Activated CD8-positive, alpha-beta T cell treated with anti-CD3 and anti-CD28 coated beads for 36 hours (primary cell): ENCODE results near the gene SEC61A2. TPM values are rescaled to one million over a fixed set of nuclear protein-coding genes. Genes with fewer than 3 reads are reported as not detected.
A peak's percentile ranks its signal among the peaks of the same experiment; 100 is the strongest.

Experiments used
- ATAC-seq: fragments of 200-7000 bp; cut with Tn5 transposase; one replicate; pipeline ENCODE4 v1.10.0; 2021; ENCODE audit warnings: mild to moderate bottlenecking, moderate library complexity
- CTCF ChIA-PET: fragments of 350-600 bp; sonication (Branson Sonifier 250); formaldehyde crosslinking; loops from one replicate; lab custom pipeline; 2021; ENCODE audit warnings: antibody characterized with exemption; lab: Charles Lee
- POLR2A ChIA-PET: fragments of 350-600 bp; sonication (Branson Sonifier 250); formaldehyde crosslinking; loops from one replicate; lab custom pipeline; 2021; ENCODE audit warnings: antibody characterized with exemption; lab: Charles Lee
- DNase-seq: peaks from one replicate; pipeline ENCODE4 v3.0.0-alpha.2; 2020
- H3K27ac Mint-ChIP-seq: one replicate; pipeline ENCODE4 v1.8.0; 2021; ENCODE audit warnings: mild to moderate bottlenecking, mixed read lengths
- H3K27me3 Mint-ChIP-seq: one replicate; pipeline ENCODE4 v1.8.0; 2021; ENCODE audit warnings: mixed read lengths
- H3K36me3 Mint-ChIP-seq: one replicate; pipeline ENCODE4 v1.8.0; 2021; ENCODE audit warnings: low read depth, mixed read lengths
- H3K4me1 Mint-ChIP-seq: one replicate; pipeline ENCODE4 v1.8.0; 2021; ENCODE audit warnings: low read depth, mixed read lengths
- H3K4me3 Mint-ChIP-seq: one replicate; pipeline ENCODE4 v1.8.0; 2021; ENCODE audit warnings: mild to moderate bottlenecking, moderate library complexity, mixed read lengths
- H3K9me3 Mint-ChIP-seq: one replicate; pipeline ENCODE4 v1.8.0; 2021; ENCODE audit warnings: mixed read lengths
- CTCF ChIP-seq: fragments of 200-600 bp; IDR thresholded peaks from one replicate; pipeline ENCODE4 v1.8.0; 2022; ENCODE audit warnings: antibody characterized with exemption, mild to moderate bottlenecking
- intact Hi-C: fragments of 100-400 bp; cut with micrococcal nuclease; formaldehyde crosslinking; loops from one replicate; pipeline ENCODE4 v1.10.0; 2022
- total RNA-seq, 2 experiments: library from RNA; stranded (reverse); gene quantifications; one replicate each; pipeline ENCODE4 v1.2.3, GENCODE V29; 2021

SEC61A2 gene
- total RNA-seq, 2 experiments from 2014 or later: 10.8 to 12.0 TPM

GRCh38 chr10:12194752-12195271 is 65.3 kb downstream of the SEC61A2 start:
- intact Hi-C loops: loop anchor here (10.0 kb wide), 1 partner anchor 150 kb away; the partner anchor contains the start of gene UPF2
- no peak for TF ChIP-seq CTCF
- ATAC-seq (no peak), DNase-seq (peak; percentile 65)
- POLR2A ChIA-PET: interaction anchor here (0.6 to 2.2 kb wide), 6 partner anchors 9 to 152 kb away, joined by 3 to 12 read pairs (median 6); partner anchors contain the start of gene UPF2
- H3K4me3 Mint-ChIP-seq: peak overlapping the region; percentile 95
- no peaks in the 10 kb centered on the region for H3K27me3 Mint-ChIP-seq
- CTCF ChIA-PET: interaction anchor here (1.2 to 3.0 kb wide), 2 partner anchors 14 to 20 kb away, joined by 3 to 26 read pairs; no protein-coding TSS in a partner anchor
- peak overlapping the region; percentile 99 for H3K27ac Mint-ChIP-seq
- no peaks in the 10 kb centered on the region for H3K9me3 Mint-ChIP-seq
- H3K4me1 Mint-ChIP-seq: peaks cover 55% of the 10 kb centered on the region
- H3K36me3 Mint-ChIP-seq: peaks cover 51% of the 10 kb centered on the region

- ATAC-seq (peak; percentile 3), DNase-seq (no peak)
- Mint-ChIP-seq H3K27ac (peak overlapping the region; percentile 99), H3K4me3 (peak overlapping the region; percentile 95), H3K27me3 (no peaks in the 10 kb centered on the region), H3K36me3 (peaks cover 51% of the 10 kb centered on the region), H3K4me1 (peaks cover 53% of the 10 kb centered on the region), H3K9me3 (no peaks in the 10 kb centered on the region)
- POLR2A ChIA-PET: interaction anchor here (1.0 to 2.2 kb wide), 9 partner anchors 9 to 154 kb away, joined by 3 to 12 read pairs (median 4); partner anchors contain the start of gene UPF2
- CTCF ChIA-PET: interaction anchor here (0.6 to 3.0 kb wide), 4 partner anchors 15 to 515 kb away, joined by 3 to 26 read pairs (median 5); no protein-coding TSS in a partner anchor
- intact Hi-C loops: loop anchor here (10.0 kb wide), 1 partner anchor 150 kb away; the partner anchor contains the start of gene UPF2
- no peak for TF ChIP-seq CTCF
These were observed 65.8 kb downstream of the SEC61A2 start for GRCh38 chr10:12195281-12195602.

- Mint-ChIP-seq H3K4me3 (peak within 1 kb of the TSS; percentile 95), H3K36me3 (peaks cover 56% of the 10 kb centered on the region), H3K9me3 (no peaks in the 10 kb centered on the region), H3K27me3 (no peaks in the 10 kb centered on the region), H3K4me1 (peaks cover 50% of the 10 kb centered on the region), H3K27ac (peak within 1 kb of the TSS; percentile 99)
- no peak for TF ChIP-seq CTCF
- ATAC-seq: peak; percentile 95
- ChIA-PET POLR2A (interaction anchor here (0.7 to 2.2 kb wide), 12 partner anchors 8 to 155 kb away, joined by 3 to 12 read pairs (median 4); partner anchors contain the start of genes CAMK1D and UPF2), CTCF (interaction anchor here (0.6 to 3.0 kb wide), 5 partner anchors 16 to 514 kb away, joined by 3 to 26 read pairs (median 4); no protein-coding TSS in a partner anchor)
- DNase-seq: peak; percentile 94
- intact Hi-C loops: loop anchor here (10.0 kb wide), 1 partner anchor 151 kb away; the partner anchor contains the start of gene UPF2
These were observed 66.4 kb downstream of the SEC61A2 start, which contains the start of the genes CDC123 and NUDT5 for GRCh38 chr10:12195603-12196506. Gene CDC123 (plus strand): TSS chr10:12196188. CDS start chr10:12196246, 58 bp downstream. Gene NUDT5 (minus strand): TSS chr10:12195891. CDS start chr10:12186291, 9,600 bp downstream.

DNA sequence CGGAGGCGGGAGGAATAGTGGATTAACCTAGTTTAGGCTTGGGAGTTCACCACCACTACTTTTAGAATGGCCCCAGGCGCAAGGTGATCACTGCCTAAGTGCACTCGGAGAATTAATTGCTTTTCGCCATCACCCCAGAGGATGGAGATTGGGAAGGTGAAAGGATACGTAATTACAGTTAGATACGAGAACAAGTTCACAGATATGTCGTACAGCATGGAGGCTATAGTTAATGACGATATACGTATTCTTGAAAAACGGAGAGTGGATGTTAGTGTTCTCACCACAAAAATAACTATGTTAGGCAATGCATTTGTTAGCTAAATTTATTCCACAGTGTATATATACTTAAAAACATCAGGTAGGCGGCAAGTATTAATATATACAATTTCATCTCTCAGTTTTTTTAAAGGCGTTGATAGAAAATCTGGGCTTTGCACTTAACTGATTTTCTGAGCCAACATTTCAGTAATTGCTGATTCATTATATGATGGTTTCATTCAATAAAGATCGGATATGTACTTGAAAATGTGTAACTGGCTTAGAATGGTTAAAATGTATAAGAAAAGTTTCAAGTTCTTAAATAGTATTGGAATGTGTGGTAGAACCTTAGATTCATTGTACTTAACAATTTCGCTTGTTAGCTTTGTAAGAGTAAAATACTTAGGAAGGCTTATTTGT is 67.2 kb downstream of the SEC61A2 start:
- no peak for ATAC-seq
- Mint-ChIP-seq H3K9me3 (no peaks in the 10 kb centered on the region), H3K4me3 (peak overlapping the region; percentile 95), H3K27me3 (no peaks in the 10 kb centered on the region), H3K27ac (peak overlapping the region; percentile 99), H3K36me3 (peaks cover 57% of the 10 kb centered on the region), H3K4me1 (peaks cover 51% of the 10 kb centered on the region)
- intact Hi-C loops: loop anchor here (10.0 kb wide), 1 partner anchor 152 kb away; the partner anchor contains the start of gene UPF2
- TF ChIP-seq CTCF: no peak
- DNase-seq: no peak
- ChIA-PET CTCF (interaction anchor here (0.9 to 3.0 kb wide), 4 partner anchors 18 to 513 kb away, joined by 4 to 26 read pairs (median 6); no protein-coding TSS in a partner anchor), POLR2A (interaction anchor here (1.1 to 2.2 kb wide), 5 partner anchors 16 to 154 kb away, joined by 3 to 12 read pairs (median 5); partner anchors contain the start of genes CAMK1D and UPF2)
